Smooth muscle cell (in vitro differentiated cells): ENCODE measurements around the gene DNAJB6. TPM values are rescaled to one million over a fixed set of nuclear protein-coding genes. Genes with fewer than 3 reads are reported as not detected.

Source experiments
- DNase-seq: peaks from one replicate; lab custom pipeline; 2025; ENCODE audit not compliant: unreplicated experiment; lab: John Stamatoyannopoulos, UW
- H2AFZ ChIP-seq: fragments of 200-600 bp; sonication (generic); 2 replicates; pipeline ENCODE4 v1.6.0; 2016; ENCODE audit warnings: antibody characterized with exemption, low read depth, mild to moderate bottlenecking
- H3F3A ChIP-seq: fragments of 200-600 bp; sonication (generic); 2 replicates; pipeline ENCODE4 v1.6.0; 2017; ENCODE audit warnings: antibody characterized with exemption, low read depth
- H3K27ac ChIP-seq: fragments of 200-600 bp; sonication (generic); 2 replicates; pipeline ENCODE4 v1.5.1; 2016; ENCODE audit warnings: low read depth, mild to moderate bottlenecking
- H3K27me3 ChIP-seq: fragments of 200-600 bp; sonication (generic); 2 replicates; pipeline ENCODE4 v1.6.1; 2016; ENCODE audit warnings: low read depth, mild to moderate bottlenecking
- H3K36me3 ChIP-seq: fragments of 200-600 bp; sonication (generic); 2 replicates; pipeline ENCODE4 v1.5.1; 2016; ENCODE audit warnings: low read depth
- H3K4me1 ChIP-seq: fragments of 200-600 bp; sonication (generic); 2 replicates; pipeline ENCODE4 v1.5.1; 2016; ENCODE audit warnings: low read depth
- H3K4me2 ChIP-seq: fragments of 200-600 bp; sonication (generic); 2 replicates; pipeline ENCODE4 v1.6.0; 2016; ENCODE audit warnings: mild to moderate bottlenecking
- H3K4me3 ChIP-seq: fragments of 200-600 bp; sonication (generic); 2 replicates; pipeline ENCODE4 v1.5.1; 2016; ENCODE audit warnings: mild to moderate bottlenecking
- H3K79me2 ChIP-seq: fragments of 200-600 bp; sonication (generic); 2 replicates; pipeline ENCODE4 v1.6.0; 2016; ENCODE audit warnings: low read depth, mild to moderate bottlenecking
- H3K9ac ChIP-seq: fragments of 200-600 bp; sonication (generic); 2 replicates; pipeline ENCODE4 v1.6.0; 2016; ENCODE audit warnings: low read depth
- H3K9me3 ChIP-seq: fragments of 200-600 bp; sonication (generic); replicated peaks from 2 replicates; pipeline ENCODE4 v1.5.1; 2016; ENCODE audit warnings: low read depth
- H4K20me1 ChIP-seq: fragments of 200-600 bp; sonication (generic); 2 replicates; pipeline ENCODE4 v1.6.0; 2016; ENCODE audit warnings: low read depth
- CTCF ChIP-seq: fragments of 200-600 bp; sonication (generic); IDR thresholded peaks from 2 replicates; pipeline ENCODE4 v1.5.1; 2017; ENCODE audit warnings: borderline replicate concordance, mild to moderate bottlenecking, antibody characterized with exemption; ENCODE audit not compliant: insufficient read depth, poor library complexity, severe bottlenecking
- WGBS: methylation state at CpG from one replicate; pipeline ENCODE4 v1.1.7; 2016; ENCODE audit warnings: low lambda C conversion rate; 5-methylcytosine and 5-hydroxymethylcytosine counted together
- polyA plus RNA-seq: library from polyadenylated mRNA; unstranded; fragments of >200 nt; fragmentation: Nextera tagmentation; extraction: Ambion mirVana; gene quantifications from 2 replicates; pipeline ENCODE4 v1.2.1, GENCODE V29; 2016
- total RNA-seq: library from RNA; depleted of rRNA; stranded (reverse); fragments of >200 nt; gene quantifications from 2 replicates; pipeline ENCODE4 v1.2.3, GENCODE V29; 2014

DNAJB6 gene
- total and polyA plus RNA-seq, 2 experiments from 2014 or later, result 103 to 104 TPM

GRCh38 chr7:157432957-157433576 is 96.3 kb downstream of the DNAJB6 start:
- Histone ChIP-seq H3K4me2 (peak overlapping the region; percentile 93), H3K4me3 (peak overlapping the region; percentile 50), H3K27me3 (no peaks in the 10 kb centered on the region), H2AFZ (peak overlapping the region; percentile 60), H3K4me1 (no peaks in the 10 kb centered on the region), H4K20me1 (no peaks in the 10 kb centered on the region), H3K9me3 (no peaks in the 10 kb centered on the region), H3K9ac (no peak overlapping the region), H3F3A (no peaks in the 10 kb centered on the region), H3K79me2 (no peaks in the 10 kb centered on the region), H3K27ac (no peak overlapping the region), H3K36me3 (no peaks in the 10 kb centered on the region)
- 40% methylated on average over 18 of the region's 18 CpGs for WGBS
- TF ChIP-seq CTCF, result peak; percentile 71
- no peak for DNase-seq

- H3K9ac ChIP-seq, result no peak overlapping the region
Observed at GRCh38 chr7:157433628-157434027, 96.8 kb downstream of the DNAJB6 start.

GRCh38 chr7:157434231-157434630 is 97.4 kb downstream of the DNAJB6 start:
- WGBS, result 94% methylated on average over 15 of the region's 15 CpGs
- no peak overlapping the region for H3K4me3 ChIP-seq
- no peak for TF ChIP-seq CTCF

More at GRCh38 chr7:157433628-157434027, 96.8 kb downstream of the DNAJB6 start:
- H3K27ac ChIP-seq, result no peak overlapping the region
- no peak overlapping the region for H3K4me2 ChIP-seq
- H3F3A ChIP-seq, result no peaks in the 10 kb centered on the region
- no peaks in the 10 kb centered on the region for H4K20me1 ChIP-seq
- no peaks in the 10 kb centered on the region for H3K4me1 ChIP-seq
- WGBS, result 87% methylated on average over 12 of the region's 12 CpGs
- no peak overlapping the region for H2AFZ ChIP-seq
- no peak for DNase-seq
- no peaks in the 10 kb centered on the region for H3K9me3 ChIP-seq
- no peak overlapping the region for H3K4me3 ChIP-seq
- no peak for TF ChIP-seq CTCF
- no peaks in the 10 kb centered on the region for H3K36me3 ChIP-seq
- no peaks in the 10 kb centered on the region for H3K79me2 ChIP-seq
- no peaks in the 10 kb centered on the region for H3K27me3 ChIP-seq

GRCh38 chr7:157434701-157435100 is 97.9 kb downstream of the DNAJB6 start:
- Histone ChIP-seq H3K27me3 (no peaks in the 10 kb centered on the region), H3K79me2 (no peaks in the 10 kb centered on the region), H3K9me3 (no peaks in the 10 kb centered on the region), H3K4me3 (no peak overlapping the region), H3K9ac (no peak overlapping the region), H3K4me2 (no peak overlapping the region), H3K27ac (no peak overlapping the region), H4K20me1 (no peaks in the 10 kb centered on the region), H3K36me3 (no peaks in the 10 kb centered on the region), H2AFZ (no peak overlapping the region), H3K4me1 (no peaks in the 10 kb centered on the region), H3F3A (no peaks in the 10 kb centered on the region)
- no peak for TF ChIP-seq CTCF
- 79% methylated on average over 8 of the region's 8 CpGs for WGBS
- no peak for DNase-seq

More at GRCh38 chr7:157434231-157434630, 97.4 kb downstream of the DNAJB6 start:
- H4K20me1 ChIP-seq, result no peaks in the 10 kb centered on the region
- no peaks in the 10 kb centered on the region for H3F3A ChIP-seq
- no peaks in the 10 kb centered on the region for H3K79me2 ChIP-seq
- H2AFZ ChIP-seq, result no peak overlapping the region
- no peak for DNase-seq
- H3K4me1 ChIP-seq, result no peaks in the 10 kb centered on the region
- H3K9ac ChIP-seq, result no peak overlapping the region
- no peak overlapping the region for H3K4me2 ChIP-seq
- H3K9me3 ChIP-seq, result no peaks in the 10 kb centered on the region
- H3K27me3 ChIP-seq, result no peaks in the 10 kb centered on the region
- no peak overlapping the region for H3K27ac ChIP-seq
- no peaks in the 10 kb centered on the region for H3K36me3 ChIP-seq
